SK-MEL-5 (cell line): ENCODE measurements around the gene TMEM204. TPM values are rescaled to one million over a fixed set of nuclear protein-coding genes. Genes with fewer than 3 reads are reported as not detected.

ENCODE experiments used
- DNase-seq: peaks from one replicate; pipeline ENCODE4 v3.0.0-alpha.2; 2016; ENCODE audit warnings: low read depth, low spot score
- in situ Hi-C: cut with HindIII; loops from 2 replicates; pipeline ENCODE4 v1.10.0; 2016; ENCODE audit warnings: low sequenced_read_pairs, high pct_unique_total_duplicates, low pct_unique_long_range_greater_than_20kb
- total RNA-seq: library from RNA; depleted of rRNA; stranded (reverse); fragments of >200 nt; shearing (Covaris generic); gene quantifications from 2 replicates; pipeline ENCODE4 v1.2.3, GENCODE V29; 2014

TMEM204 gene
- total RNA-seq, 1 experiment from 2014 or later, result not detected

DNA sequence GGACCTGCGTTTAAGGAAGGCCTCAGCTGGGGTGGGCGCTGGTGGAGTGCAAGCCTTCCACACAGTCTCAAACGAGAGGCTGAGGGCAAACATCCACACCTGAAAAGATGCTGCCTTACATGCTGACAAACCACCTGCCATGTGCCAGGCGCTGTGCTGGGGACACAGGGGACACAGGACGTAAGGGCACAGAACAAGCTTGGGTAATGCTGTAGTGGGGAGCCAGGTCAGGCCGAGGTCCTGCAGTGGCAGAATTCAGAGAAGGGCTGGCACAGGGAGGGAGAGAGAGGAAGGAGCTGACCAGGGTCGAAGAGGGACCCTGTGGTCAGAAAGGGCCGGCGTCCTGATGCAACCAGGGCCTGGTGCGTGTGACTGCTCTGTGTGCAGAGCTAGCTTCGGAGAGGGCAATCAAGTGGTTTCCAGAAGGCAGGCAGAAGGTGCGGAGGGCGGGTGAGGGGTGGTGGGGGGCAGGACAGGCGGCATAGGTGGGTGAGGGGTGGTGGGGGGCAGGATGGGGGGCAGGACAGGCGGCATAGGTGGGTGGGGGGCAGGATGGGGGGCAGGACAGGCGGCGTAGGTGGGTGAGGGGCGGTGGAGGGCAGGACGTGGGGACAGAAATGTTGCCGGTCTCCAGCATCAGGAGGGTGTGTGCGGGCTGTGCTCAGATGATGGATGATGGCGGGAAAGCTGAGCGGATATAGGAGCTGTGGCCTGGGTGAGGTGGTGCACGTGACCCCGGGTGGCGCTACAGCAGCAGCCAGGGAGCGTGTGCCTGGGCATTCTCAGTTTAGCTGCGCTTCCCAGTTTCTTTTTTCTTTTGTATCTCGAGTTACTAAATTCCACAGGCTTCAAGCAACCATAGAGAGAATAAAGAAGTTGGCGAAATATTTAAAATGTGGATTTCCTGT, 21.6 kb upstream of the TMEM204 start:
- in situ Hi-C loops, result no loop called here
- DNase-seq, result no peak

DNA sequence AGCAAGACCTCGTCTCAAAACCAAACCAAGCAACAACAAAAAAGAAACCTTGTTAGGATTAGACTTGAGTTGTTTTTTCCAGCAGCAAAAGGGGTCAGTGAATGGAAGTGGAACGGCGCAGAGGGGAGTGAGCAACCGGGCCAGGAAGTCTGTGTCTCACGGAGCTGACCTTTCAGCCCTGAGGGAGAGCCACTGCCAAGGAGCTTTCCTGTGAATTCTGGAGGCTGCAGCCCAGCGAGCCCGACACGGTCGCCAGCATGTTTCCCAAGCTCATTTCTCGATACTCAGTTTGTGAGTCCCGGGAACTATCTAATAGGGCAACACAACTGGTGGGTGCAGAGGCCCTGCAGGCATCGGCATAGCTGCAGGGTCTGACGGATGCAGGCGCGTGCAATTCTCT, 20.7 kb upstream of the TMEM204 start:
- in situ Hi-C loops, result no loop called here
- no peak for DNase-seq

DNA sequence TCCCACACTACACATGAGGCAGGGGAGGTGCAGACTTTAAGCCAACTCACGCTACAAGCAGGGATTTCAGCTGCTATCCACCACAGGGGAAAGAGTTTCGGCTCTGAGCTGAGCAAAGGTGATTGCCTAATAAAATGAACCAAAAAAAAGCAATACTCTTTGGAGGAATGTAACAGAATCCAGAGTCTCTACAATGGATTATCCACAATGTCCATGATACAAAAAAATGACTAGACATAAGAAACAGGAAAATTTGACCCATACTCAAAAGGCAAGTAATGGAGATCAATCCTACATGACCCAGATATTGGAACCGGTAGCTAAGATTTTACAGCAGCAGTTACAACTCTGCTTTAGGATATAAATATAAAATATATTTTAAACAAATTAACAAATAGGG, 19.0 kb upstream of the TMEM204 start:
- in situ Hi-C loops, result no loop called here
- DNase-seq, result no peak

DNA sequence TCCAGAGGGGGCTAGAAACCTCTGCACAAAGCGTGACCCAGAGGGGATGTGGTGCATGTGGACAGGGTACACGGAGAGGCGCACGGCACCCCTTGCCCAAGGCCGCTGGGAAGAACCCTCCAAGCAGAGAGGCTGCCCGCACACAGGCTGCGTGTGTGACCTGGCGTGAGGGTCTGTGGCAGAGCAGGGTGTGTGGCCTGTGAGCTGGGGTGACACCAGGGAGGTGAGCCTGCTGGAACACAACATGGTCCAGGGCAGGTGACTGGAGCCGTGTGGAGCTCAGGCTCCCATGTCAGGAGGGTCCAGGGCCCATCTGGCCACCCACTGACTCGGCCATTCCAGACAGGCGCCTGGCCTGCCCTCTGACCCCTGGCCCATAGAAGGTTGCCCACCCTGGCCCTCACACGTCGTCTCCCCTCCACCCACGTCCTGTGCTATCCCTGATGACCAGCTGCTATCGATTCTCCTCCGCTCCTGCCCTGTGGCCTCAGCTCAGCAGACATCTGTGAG, 14.8 kb upstream of the TMEM204 start:
- no peak for DNase-seq
- in situ Hi-C loops, result no loop called here

DNA sequence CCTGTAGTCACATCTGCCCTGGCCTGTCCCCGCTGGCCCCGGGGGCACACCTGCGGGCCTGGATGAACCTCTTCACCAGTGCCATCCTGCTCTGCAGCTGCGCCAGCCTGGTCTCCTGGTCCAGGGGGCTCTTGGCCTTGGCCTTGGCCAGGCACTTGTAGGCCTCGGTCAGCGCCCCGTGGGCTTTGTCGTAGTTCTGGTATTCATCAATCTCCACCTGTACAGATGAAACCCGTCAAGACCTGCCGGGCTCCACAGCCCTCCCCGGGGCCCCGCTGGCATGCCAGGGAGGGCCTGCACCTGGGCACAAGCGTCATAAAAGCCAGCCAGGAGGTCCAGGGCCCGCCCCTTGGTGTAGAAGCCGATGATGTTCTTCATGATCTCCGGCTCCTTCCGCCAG, 13.6 kb upstream of the TMEM204 start:
- in situ Hi-C loops, result no loop called here
- no peak for DNase-seq

DNA sequence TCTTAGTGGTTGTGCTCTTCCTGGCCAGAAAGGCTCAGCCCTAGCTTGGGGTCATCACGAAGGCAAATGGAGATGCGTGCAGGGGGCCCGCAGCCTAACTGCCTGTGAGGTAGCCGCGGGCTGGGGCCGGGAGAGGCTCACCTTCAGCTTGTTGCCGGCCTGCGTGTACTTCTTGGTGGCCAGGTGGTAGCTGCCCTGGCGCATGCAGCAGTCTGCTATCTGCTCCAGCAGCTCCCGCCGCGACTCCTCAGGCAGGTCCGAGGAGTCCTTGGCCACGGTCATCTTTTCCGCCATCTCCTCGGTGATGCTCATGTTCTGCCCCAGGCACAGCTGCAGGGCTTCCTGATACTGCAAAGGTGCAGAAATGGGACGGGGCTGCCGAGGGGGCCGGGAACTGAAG, 13.0 kb upstream of the TMEM204 start:
- no peak for DNase-seq
- in situ Hi-C loops, result no loop called here

DNA sequence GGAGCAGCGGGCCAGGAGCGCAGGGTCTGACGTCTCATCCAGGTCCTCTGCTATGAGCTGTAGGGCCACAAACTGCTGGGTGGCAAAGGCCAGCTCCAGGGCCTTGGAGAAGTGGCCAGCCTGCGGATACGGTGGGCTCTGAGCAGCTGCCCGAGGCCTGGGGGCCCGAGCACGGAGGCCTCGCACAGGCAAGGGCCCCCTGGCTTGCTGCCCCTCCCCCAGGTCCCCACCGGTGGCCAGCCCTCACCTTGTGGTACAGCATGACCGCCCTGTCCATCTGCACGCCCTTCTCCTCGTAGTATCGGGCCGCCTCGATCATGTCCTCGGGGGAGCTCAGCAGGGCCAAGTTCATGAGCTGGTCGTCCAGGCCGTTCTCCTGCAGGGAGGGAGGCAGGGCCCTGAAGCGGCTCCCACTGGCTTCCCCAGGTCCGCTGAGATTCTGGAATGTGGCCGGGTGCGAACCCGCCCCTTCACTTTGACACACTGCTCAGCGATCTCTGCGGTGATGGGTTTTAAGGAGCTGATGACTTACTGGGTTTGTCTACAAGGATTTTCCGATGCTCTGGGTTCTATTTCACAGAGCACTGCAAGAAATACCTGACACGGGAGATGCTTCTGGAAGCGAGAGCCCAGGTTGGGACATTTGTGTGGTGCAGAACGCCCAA, 9.8 kb upstream of the TMEM204 start:
- no peak for DNase-seq
- in situ Hi-C loops, result no loop called here

DNA sequence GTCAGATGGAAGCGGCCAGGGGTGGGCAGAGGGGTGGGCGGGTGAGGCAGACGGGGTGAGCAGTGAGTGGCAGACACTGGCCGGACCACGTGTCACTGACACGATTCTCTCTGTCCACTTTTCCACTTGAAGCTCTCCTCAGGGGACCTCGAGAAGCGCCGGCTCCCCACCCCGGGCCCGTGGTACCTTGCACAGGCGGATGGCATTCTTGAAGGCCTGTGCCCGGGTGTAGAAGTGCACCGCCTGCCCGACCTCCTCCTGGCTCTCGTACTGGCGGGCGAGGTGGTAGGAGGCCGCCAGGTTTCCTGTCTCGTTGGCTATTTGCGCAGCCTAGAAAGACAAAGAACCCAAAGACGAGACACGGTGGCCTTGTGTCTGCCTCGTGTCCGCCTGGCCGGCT, 9.1 kb upstream of the TMEM204 start:
- no peak for DNase-seq
- in situ Hi-C loops, result no loop called here

DNA sequence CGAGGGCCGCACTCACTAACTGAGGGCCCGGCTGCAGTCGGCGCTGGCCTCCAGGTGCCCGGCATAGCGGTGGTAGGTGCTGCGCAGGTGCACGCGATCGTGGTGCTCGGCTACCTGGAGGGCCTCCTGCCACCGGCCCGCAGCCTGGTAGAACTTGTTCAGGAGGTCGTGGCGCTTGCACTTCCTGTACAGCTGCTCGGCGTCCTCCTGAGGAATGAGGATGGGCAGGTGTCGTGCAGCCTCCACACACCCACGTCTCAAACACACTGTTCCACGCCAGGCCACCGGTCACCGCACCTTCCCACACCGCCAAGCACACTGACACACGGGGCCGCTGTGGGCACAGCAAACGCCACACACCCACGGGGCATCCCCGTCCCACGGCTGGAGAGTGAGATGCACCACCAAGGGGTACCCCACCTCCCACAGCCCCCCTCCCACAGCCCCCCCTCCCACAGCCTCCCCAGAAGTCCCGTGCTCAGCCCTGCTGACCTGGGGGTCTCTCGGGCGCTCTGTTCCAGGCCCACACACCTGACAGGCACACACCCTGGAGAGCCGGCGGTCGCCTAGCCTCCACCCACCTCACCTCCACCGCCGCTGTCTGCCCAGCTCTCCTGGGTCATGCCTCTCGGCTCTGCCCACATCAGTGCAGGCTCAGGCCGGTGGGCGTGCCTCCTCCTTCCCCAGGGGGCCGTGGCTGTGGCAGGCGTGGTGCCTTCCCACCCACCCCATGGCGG, 7.4 kb upstream of the TMEM204 start:
- DNase-seq, result no peak
- in situ Hi-C loops, result no loop called here

DNA sequence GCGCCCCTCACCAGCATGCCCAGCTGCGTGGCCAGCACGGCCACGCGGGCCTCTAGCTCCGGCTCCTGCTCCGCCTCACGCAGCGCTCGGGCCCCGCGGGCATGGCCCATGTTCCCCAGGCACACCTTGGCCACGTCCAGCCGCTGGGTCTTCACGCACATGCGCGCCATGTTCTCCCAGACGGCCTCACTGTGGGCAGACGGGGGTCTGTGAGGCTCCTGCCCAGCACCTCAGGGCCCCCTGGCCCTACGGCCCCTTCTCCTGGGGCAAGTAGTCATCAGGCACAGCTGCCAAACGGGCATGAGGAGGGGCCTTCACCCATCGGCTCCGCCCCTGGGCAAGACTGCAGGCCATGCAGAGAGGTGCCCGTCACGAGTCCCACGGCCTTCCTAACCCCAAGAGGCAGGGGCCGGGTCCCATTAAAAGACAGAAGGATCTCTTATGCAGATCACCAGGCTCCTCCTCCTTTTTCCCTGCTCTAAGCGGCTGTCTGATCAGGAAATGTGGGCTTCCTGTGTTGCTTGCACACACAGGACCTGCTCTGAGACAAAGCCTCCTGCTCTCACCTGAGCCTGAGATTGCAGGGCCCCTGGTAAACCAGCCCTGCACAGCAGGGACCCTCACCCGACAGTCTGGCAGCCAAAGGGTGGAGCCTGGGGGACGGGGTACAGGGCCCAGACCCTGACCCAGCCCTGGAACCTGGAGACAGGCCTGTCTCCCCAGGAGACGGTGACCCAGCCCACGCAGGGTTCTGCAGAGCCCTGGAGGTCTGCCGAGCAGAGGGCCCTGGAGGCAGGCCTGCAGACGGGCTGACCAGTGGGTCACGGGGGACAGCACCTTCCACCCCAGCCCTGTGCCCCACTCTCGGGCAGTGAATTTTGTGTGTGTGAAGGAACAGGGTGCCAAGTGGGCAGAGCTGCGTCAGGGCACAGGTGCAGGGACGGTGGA, 6.6 kb upstream of the TMEM204 start:
- DNase-seq, result no peak
- in situ Hi-C loops, result no loop called here

DNA sequence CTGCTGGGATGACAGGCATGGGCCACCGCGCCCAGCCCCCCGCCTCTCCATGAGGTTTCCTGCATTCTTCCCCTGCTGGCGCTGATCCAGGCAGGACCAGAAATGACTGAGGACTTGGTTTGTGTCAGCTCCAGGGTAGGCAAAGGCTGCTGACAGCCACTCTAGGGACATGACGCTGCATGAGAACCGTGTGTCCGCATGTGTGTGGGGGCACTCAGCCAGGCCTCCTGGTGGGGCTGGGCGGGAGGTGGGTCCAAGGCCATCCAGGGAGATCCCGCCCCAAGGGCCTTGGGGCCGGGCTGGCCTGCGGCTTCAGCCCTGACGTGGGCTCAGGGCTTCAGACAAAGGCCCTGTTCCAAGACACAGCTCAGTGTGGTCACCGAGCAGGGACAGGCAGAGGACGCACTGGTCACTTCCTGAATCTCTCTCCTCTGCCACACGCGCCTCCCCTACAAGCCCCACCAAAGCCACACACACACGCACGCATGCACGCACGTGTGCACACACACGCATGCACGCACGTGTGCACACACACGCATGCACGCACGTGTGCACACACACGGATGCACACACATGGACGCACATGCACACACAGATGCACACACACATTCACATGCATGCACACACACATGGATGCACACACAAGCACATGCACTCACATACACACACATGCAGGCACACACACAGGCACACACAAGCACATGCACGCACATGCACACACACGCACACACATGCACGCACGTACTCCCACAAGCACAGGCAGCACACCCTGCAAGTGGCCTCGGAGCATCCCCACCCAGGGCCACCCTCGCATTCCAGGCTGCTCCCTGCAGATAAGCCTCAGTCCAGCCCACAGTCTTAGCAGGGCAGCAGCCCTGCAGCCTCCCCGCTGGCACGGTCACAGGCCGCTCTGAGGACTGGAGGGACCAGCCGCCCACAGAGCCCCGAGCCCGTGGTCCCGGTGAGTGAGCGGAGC, 5.3 kb upstream of the TMEM204 start:
- DNase-seq, result no peak
- in situ Hi-C loops, result no loop called here

DNA sequence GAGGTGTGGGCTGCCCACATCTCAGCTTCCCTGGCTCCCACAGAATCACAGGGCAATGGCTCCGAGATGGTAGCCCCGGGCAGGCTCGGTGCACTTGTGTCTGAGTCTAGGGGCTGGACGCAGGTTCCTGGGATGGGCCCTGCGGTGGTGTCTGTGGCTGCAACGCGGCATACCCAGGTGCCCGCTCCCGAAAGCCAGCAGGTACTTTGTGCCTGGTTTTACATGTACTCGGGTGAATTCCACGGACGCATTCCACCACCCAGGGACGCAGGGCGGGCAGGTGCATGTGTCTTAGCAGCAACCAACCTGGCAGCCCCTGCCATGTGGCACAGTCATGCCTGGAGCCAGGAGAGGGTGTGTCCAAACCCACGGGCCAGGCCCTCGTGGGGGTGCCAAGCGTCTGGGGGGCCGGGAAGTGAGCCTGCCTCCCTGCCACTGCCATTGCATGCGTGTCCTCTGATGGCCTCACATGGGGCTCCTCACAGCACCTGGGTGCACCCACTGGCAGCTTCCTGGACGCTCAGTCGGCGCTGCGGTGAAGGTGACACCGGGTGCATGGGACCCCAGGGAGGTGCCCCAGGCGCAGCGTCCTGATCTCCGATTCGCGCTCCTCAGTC, 4.4 kb upstream of the TMEM204 start:
- no peak for DNase-seq
- in situ Hi-C loops, result no loop called here

DNA sequence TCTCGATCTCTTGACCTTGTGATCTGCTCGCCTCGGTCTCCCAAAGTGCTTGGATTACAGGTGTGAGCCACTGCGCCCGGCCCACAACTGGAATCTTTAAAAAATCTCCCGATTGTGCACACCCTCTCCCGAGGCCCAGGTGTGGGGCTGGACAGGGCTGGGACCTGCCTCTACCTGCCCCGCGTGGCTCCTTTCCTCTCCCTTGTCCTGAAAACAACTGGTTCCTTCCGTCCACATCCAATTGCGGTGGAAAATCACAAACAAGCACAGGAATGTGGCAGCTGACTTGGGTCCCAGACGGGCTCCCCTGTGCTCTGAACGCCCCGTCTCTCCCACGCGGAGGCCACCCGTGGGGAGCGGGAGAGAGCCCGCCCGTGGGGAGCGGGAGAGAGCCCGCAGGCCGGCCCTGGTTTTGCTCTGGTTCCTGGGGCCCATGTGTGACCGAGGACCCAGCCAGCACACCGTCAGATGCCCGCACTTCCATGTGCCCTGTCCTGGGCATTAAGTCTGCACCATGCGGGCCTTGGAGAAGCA, 3.0 kb upstream of the TMEM204 start:
- in situ Hi-C loops, result no loop called here

DNA sequence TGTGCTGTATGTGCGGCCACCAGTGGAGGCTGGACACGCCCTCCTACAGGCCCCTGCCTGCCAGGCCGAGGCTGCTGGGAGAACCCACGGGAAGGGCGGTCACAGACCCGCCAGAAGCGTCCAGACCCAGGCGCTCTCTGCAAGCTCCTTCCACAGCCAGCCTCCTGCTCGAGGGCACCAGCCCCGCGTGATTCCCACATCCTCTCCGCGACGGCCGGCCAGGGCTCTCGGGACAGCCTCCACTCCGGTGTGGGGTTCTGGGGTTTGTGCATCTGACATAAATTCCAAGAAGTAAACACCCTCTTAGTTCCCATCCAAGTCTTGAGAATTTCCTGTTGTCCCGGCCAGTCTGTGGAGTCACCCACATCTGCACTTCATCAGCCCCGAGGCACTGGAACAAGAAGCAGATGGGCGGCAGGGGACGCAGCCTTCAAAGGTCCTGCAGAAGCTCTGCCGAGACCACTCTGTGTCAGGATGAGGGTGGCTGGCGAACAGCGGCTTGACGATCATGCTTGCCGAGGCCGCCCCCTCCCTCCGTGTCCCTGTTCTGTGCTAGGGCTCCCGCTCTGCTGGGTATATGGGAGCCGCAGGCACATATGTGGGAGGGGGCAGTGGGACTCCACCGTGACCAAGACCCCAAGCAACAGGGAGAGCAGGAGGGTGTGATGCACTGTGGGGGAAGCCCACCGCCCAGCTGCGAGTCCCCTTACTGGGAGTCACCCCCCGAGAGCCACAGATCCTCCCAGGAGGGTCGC, 2.4 kb upstream of the TMEM204 start:
- no peak for DNase-seq
- in situ Hi-C loops, result no loop called here

More for the DNA sequence above, 3.0 kb upstream of the TMEM204 start:
- no peak for DNase-seq

DNA sequence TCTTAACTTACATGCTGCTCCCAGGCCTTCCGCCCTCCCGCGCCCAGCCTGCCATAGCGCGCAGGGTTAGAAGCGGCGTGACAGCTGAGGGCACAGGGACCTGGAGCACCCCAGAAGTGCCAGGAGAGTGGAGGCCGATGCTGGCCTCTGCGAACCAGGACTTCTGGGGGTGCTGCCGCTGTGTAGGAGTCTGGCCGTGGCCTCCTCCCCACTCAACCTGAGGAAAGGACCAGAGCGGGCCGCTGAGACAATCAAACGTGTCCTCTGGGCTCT, 1.9 kb upstream of the TMEM204 start:
- DNase-seq, result no peak
- in situ Hi-C loops, result no loop called here
